Measurements from ENCODE around the gene MICU2.
"Not testable (repeated sequence)": the region's sequence is repeated elsewhere in the genome, so short reads cannot be mapped to it uniquely, and the experiment has no call there.

MICU2 gene

GRCh38 chr13:21590665-21591456 lies 13.1 kb downstream of the MICU2 start:
- not testable (repeated sequence) for DNase-seq

GRCh38 chr13:21590231-21590630 lies 13.7 kb downstream of the MICU2 start:
- DNase-seq = no peak

- DNase-seq = not testable (repeated sequence)
Measured at GRCh38 chr13:21589510-21589909, 14.5 kb downstream of the MICU2 start.

GRCh38 chr13:21588411-21588810 lies 15.6 kb downstream of the MICU2 start:
- not testable (repeated sequence) for DNase-seq

- no peak for DNase-seq
Measured at GRCh38 chr13:21584973-21585592, 18.9 kb downstream of the MICU2 start.

- no peak for DNase-seq
Measured at GRCh38 chr13:21583478-21583877, 20.5 kb downstream of the MICU2 start.

- DNase-seq = no peak
Measured at GRCh38 chr13:21580736-21581135, 23.2 kb downstream of the MICU2 start.

GRCh38 chr13:21579754-21580316 lies 24.1 kb downstream of the MICU2 start:
- DNase-seq = no peak

GRCh38 chr13:21578748-21579147 lies 25.2 kb downstream of the MICU2 start:
- no peak for DNase-seq

- DNase-seq = no peak
Measured at GRCh38 chr13:21576426-21576825, 27.5 kb downstream of the MICU2 start.

GRCh38 chr13:21573920-21574712 lies 29.9 kb downstream of the MICU2 start:
- no peak for DNase-seq

GRCh38 chr13:21569686-21570085 lies 34.3 kb downstream of the MICU2 start:
- DNase-seq = no peak

GRCh38 chr13:21568854-21569253 lies 35.1 kb downstream of the MICU2 start:
- DNase-seq = no peak

GRCh38 chr13:21567714-21568113 lies 36.3 kb downstream of the MICU2 start:
- no peak for DNase-seq

GRCh38 chr13:21557995-21558394 lies 46.0 kb downstream of the MICU2 start:
- no peak for DNase-seq

GRCh38 chr13:21556051-21556450 lies 47.9 kb downstream of the MICU2 start:
- DNase-seq = no peak

- DNase-seq = not testable (repeated sequence)
Measured at GRCh38 chr13:21553261-21553660, 50.7 kb downstream of the MICU2 start.

GRCh38 chr13:21550918-21551317 lies 53.1 kb downstream of the MICU2 start:
- DNase-seq = no peak

GRCh38 chr13:21549633-21550032 lies 54.3 kb downstream of the MICU2 start:
- no peak for DNase-seq

GRCh38 chr13:21548577-21548976 lies 55.4 kb downstream of the MICU2 start:
- DNase-seq = no peak

- no peak for DNase-seq
Measured at GRCh38 chr13:21546372-21546771, 57.6 kb downstream of the MICU2 start.

- no peak for DNase-seq
Measured at GRCh38 chr13:21544515-21544914, 59.5 kb downstream of the MICU2 start.

GRCh38 chr13:21542563-21542962 lies 61.4 kb downstream of the MICU2 start:
- DNase-seq = no peak

All from left hindlimb (tissue), 1 donor.